Measurements from ENCODE around the gene PITRM1.
A peak's percentile ranks its signal among the peaks of the same experiment; 100 is the strongest.
"Not testable (repeated sequence)": the region's sequence is repeated elsewhere in the genome, so short reads cannot be mapped to it uniquely, and the experiment has no call there.

Gene PITRM1

GRCh38 chr10:3180355-3181025 lies 7.9 kb upstream of the PITRM1 start:
- H3K4me1 ChIP-seq (ENCODE audit: control insufficient read depth in 1 of 2, insufficient read depth in 2 of 2, low read length in 2 of 2), result no peaks in the 10 kb centered on the region
- H3K36me3 ChIP-seq (ENCODE audit: control insufficient read depth in 1 of 2, insufficient read depth in 2 of 2, low read length in 2 of 2), result no peaks in the 10 kb centered on the region
- H3K9me3 ChIP-seq (ENCODE audit: control insufficient read depth in 1 of 2, low read length in 2 of 2), result no peaks in the 10 kb centered on the region
- no peak overlapping the region for H3K27ac ChIP-seq (ENCODE audit: low read length)
- no peaks in the 10 kb centered on the region for H3K27me3 ChIP-seq (ENCODE audit: low read depth, low read length)
- no peak overlapping the region for H3K4me3 ChIP-seq (ENCODE audit: low read depth in 1 of 2, low read length in 2 of 2)

- H3K36me3 ChIP-seq (ENCODE audit: control insufficient read depth in 1 of 2, insufficient read depth in 2 of 2, low read length in 2 of 2), result no peaks in the 10 kb centered on the region
- H3K27me3 ChIP-seq (ENCODE audit: low read depth, low read length), result no peaks in the 10 kb centered on the region
- no peak overlapping the region for H3K27ac ChIP-seq (ENCODE audit: low read length)
- H3K4me1 ChIP-seq (ENCODE audit: control insufficient read depth in 1 of 2, insufficient read depth in 2 of 2, low read length in 2 of 2), result no peaks in the 10 kb centered on the region
- no peaks in the 10 kb centered on the region for H3K9me3 ChIP-seq (ENCODE audit: control insufficient read depth in 1 of 2, low read length in 2 of 2)
- no peak overlapping the region for H3K4me3 ChIP-seq (ENCODE audit: low read depth in 1 of 2, low read length in 2 of 2)
Measured at GRCh38 chr10:3179174-3179573, 6.6 kb upstream of the PITRM1 start.

GRCh38 chr10:3178042-3178441 lies 5.5 kb upstream of the PITRM1 start:
- Histone ChIP-seq H3K27me3 (ENCODE audit: low read depth, low read length) (no peaks in the 10 kb centered on the region), H3K36me3 (ENCODE audit: control insufficient read depth in 1 of 2, insufficient read depth in 2 of 2, low read length in 2 of 2) (no peaks in the 10 kb centered on the region), H3K27ac (ENCODE audit: low read length) (no peak overlapping the region), H3K9me3 (ENCODE audit: control insufficient read depth in 1 of 2, low read length in 2 of 2) (no peaks in the 10 kb centered on the region), H3K4me1 (ENCODE audit: control insufficient read depth in 1 of 2, insufficient read depth in 2 of 2, low read length in 2 of 2) (peaks cover 0 to 5% of the 10 kb centered on the region in 2 donors), H3K4me3 (ENCODE audit: low read depth in 1 of 2, low read length in 2 of 2) (no peak overlapping the region)

GRCh38 chr10:3173171-3173878 lies 743 bp upstream of the PITRM1 start:
- H3K9me3 ChIP-seq (ENCODE audit: control insufficient read depth in 1 of 2, low read length in 2 of 2), result no peaks in the 10 kb centered on the region
- peak overlapping the region; percentile 44 to 66 for H3K4me3 ChIP-seq (ENCODE audit: low read depth in 1 of 2, low read length in 2 of 2)
- H3K4me1 ChIP-seq (ENCODE audit: control insufficient read depth in 1 of 2, insufficient read depth in 2 of 2, low read length in 2 of 2), result peaks cover 0 to 12% of the 10 kb centered on the region in 2 donors
- peaks cover 10 to 16% of the 10 kb centered on the region in 2 donors for H3K36me3 ChIP-seq (ENCODE audit: control insufficient read depth in 1 of 2, insufficient read depth in 2 of 2, low read length in 2 of 2)
- no peak overlapping the region for H3K27ac ChIP-seq (ENCODE audit: low read length)
- no peaks in the 10 kb centered on the region for H3K27me3 ChIP-seq (ENCODE audit: low read depth, low read length)

- peaks cover 18 to 28% of the 10 kb centered on the region in 2 donors for H3K36me3 ChIP-seq (ENCODE audit: control insufficient read depth in 1 of 2, insufficient read depth in 2 of 2, low read length in 2 of 2)
- H3K4me1 ChIP-seq (ENCODE audit: control insufficient read depth in 1 of 2, insufficient read depth in 2 of 2, low read length in 2 of 2), result peaks cover 0 to 12% of the 10 kb centered on the region in 2 donors
- peak overlapping the region; percentile 87 for H3K27ac ChIP-seq (ENCODE audit: low read length)
- no peaks in the 10 kb centered on the region for H3K27me3 ChIP-seq (ENCODE audit: low read depth, low read length)
- no peaks in the 10 kb centered on the region for H3K9me3 ChIP-seq (ENCODE audit: control insufficient read depth in 1 of 2, low read length in 2 of 2)
- H3K4me3 ChIP-seq (ENCODE audit: low read depth in 1 of 2, low read length in 2 of 2), result peak overlapping the region; percentile 75 to 84
Measured at GRCh38 chr10:3172081-3172445, 519 bp downstream of the PITRM1 start.

GRCh38 chr10:3171488-3171887 lies 1.1 kb downstream of the PITRM1 start:
- not testable (repeated sequence) for H3K27me3 ChIP-seq (ENCODE audit: low read depth, low read length); H3K9me3 ChIP-seq (ENCODE audit: control insufficient read depth in 1 of 2, low read length in 2 of 2)
- Histone ChIP-seq H3K4me3 (ENCODE audit: low read depth in 1 of 2, low read length in 2 of 2) (peak overlapping the region; percentile 75 to 84), H3K4me1 (ENCODE audit: control insufficient read depth in 1 of 2, insufficient read depth in 2 of 2, low read length in 2 of 2) (peaks cover 0 to 12% of the 10 kb centered on the region in 2 donors), H3K27ac (ENCODE audit: low read length) (peak overlapping the region; percentile 87), H3K36me3 (ENCODE audit: control insufficient read depth in 1 of 2, insufficient read depth in 2 of 2, low read length in 2 of 2) (peaks cover 23 to 34% of the 10 kb centered on the region in 2 donors)

- H3K4me3 ChIP-seq (ENCODE audit: low read depth in 1 of 2, low read length in 2 of 2), result no peak overlapping the region
- H3K27ac ChIP-seq (ENCODE audit: low read length), result no peak overlapping the region
- no peaks in the 10 kb centered on the region for H3K27me3 ChIP-seq (ENCODE audit: low read depth, low read length)
- H3K4me1 ChIP-seq (ENCODE audit: control insufficient read depth in 1 of 2, insufficient read depth in 2 of 2, low read length in 2 of 2), result peaks cover 0 to 12% of the 10 kb centered on the region in 2 donors
- no peaks in the 10 kb centered on the region for H3K9me3 ChIP-seq (ENCODE audit: control insufficient read depth in 1 of 2, low read length in 2 of 2)
- peaks cover 41 to 52% of the 10 kb centered on the region in 2 donors for H3K36me3 ChIP-seq (ENCODE audit: control insufficient read depth in 1 of 2, insufficient read depth in 2 of 2, low read length in 2 of 2)
Measured at GRCh38 chr10:3169673-3170072, 2.9 kb downstream of the PITRM1 start.

- Histone ChIP-seq H3K27ac (ENCODE audit: low read length) (no peak overlapping the region), H3K27me3 (ENCODE audit: low read depth, low read length) (no peaks in the 10 kb centered on the region), H3K4me3 (ENCODE audit: low read depth in 1 of 2, low read length in 2 of 2) (no peak overlapping the region), H3K9me3 (ENCODE audit: control insufficient read depth in 1 of 2, low read length in 2 of 2) (no peaks in the 10 kb centered on the region), H3K36me3 (ENCODE audit: control insufficient read depth in 1 of 2, insufficient read depth in 2 of 2, low read length in 2 of 2) (peaks cover 45 to 54% of the 10 kb centered on the region in 2 donors), H3K4me1 (ENCODE audit: control insufficient read depth in 1 of 2, insufficient read depth in 2 of 2, low read length in 2 of 2) (peaks cover 0 to 12% of the 10 kb centered on the region in 2 donors)
Measured at GRCh38 chr10:3169271-3169670, 3.3 kb downstream of the PITRM1 start.

GRCh38 chr10:3167611-3168330 lies 4.8 kb downstream of the PITRM1 start:
- peaks cover 0 to 7% of the 10 kb centered on the region in 2 donors for H3K4me1 ChIP-seq (ENCODE audit: control insufficient read depth in 1 of 2, insufficient read depth in 2 of 2, low read length in 2 of 2)
- no peaks in the 10 kb centered on the region for H3K27me3 ChIP-seq (ENCODE audit: low read depth, low read length)
- H3K4me3 ChIP-seq (ENCODE audit: low read depth in 1 of 2, low read length in 2 of 2), result no peak overlapping the region
- no peaks in the 10 kb centered on the region for H3K9me3 ChIP-seq (ENCODE audit: control insufficient read depth in 1 of 2, low read length in 2 of 2)
- H3K27ac ChIP-seq (ENCODE audit: low read length), result no peak overlapping the region
- H3K36me3 ChIP-seq (ENCODE audit: control insufficient read depth in 1 of 2, insufficient read depth in 2 of 2, low read length in 2 of 2), result peaks cover 54 to 67% of the 10 kb centered on the region in 2 donors

GRCh38 chr10:3166496-3167290 lies 5.9 kb downstream of the PITRM1 start:
- peaks cover 0 to 6% of the 10 kb centered on the region in 2 donors for H3K4me1 ChIP-seq (ENCODE audit: control insufficient read depth in 1 of 2, insufficient read depth in 2 of 2, low read length in 2 of 2)
- H3K4me3 ChIP-seq (ENCODE audit: low read depth in 1 of 2, low read length in 2 of 2), result no peak overlapping the region
- H3K27ac ChIP-seq (ENCODE audit: low read length), result no peak overlapping the region
- H3K36me3 ChIP-seq (ENCODE audit: control insufficient read depth in 1 of 2, insufficient read depth in 2 of 2, low read length in 2 of 2), result peaks cover 62 to 78% of the 10 kb centered on the region in 2 donors
- H3K9me3 ChIP-seq (ENCODE audit: control insufficient read depth in 1 of 2, low read length in 2 of 2), result no peaks in the 10 kb centered on the region
- H3K27me3 ChIP-seq (ENCODE audit: low read depth, low read length), result no peaks in the 10 kb centered on the region

- Histone ChIP-seq H3K9me3 (ENCODE audit: control insufficient read depth in 1 of 2, low read length in 2 of 2) (no peaks in the 10 kb centered on the region), H3K4me3 (ENCODE audit: low read depth in 1 of 2, low read length in 2 of 2) (no peak overlapping the region), H3K27me3 (ENCODE audit: low read depth, low read length) (no peaks in the 10 kb centered on the region), H3K27ac (ENCODE audit: low read length) (no peak overlapping the region), H3K36me3 (ENCODE audit: control insufficient read depth in 1 of 2, insufficient read depth in 2 of 2, low read length in 2 of 2) (peaks cover 67 to 92% of the 10 kb centered on the region in 2 donors), H3K4me1 (ENCODE audit: control insufficient read depth in 1 of 2, insufficient read depth in 2 of 2, low read length in 2 of 2) (no peaks in the 10 kb centered on the region)
Measured at GRCh38 chr10:3165196-3165595, 7.4 kb downstream of the PITRM1 start.
